HG02852 (cell line): ENCODE data around the gene RABL6.
"Not testable (repeated sequence)": the region's sequence is repeated elsewhere in the genome, so short reads cannot be mapped to it uniquely, and the experiment has no call there.

Experiments
- ATAC-seq: cut with Tn5 transposase; IDR thresholded peaks from one replicate; pipeline ENCODE4 v1.9.1; 2021; ENCODE audit warnings: mild to moderate bottlenecking, moderate library complexity; ENCODE audit not compliant: unreplicated experiment

The RABL6 gene

GRCh38 chr9:136832581-136832980, 24.8 kb downstream of the RABL6 start:
- no peak for ATAC-seq

GRCh38 chr9:136833381-136834048, 25.8 kb downstream of the RABL6 start:
- not testable (repeated sequence) for ATAC-seq

GRCh38 chr9:136835162-136835931, 27.6 kb downstream of the RABL6 start:
- ATAC-seq, result no peak

- no peak for ATAC-seq
Measured at GRCh38 chr9:136835932-136836904, 28.5 kb downstream of the RABL6 start.

- no peak for ATAC-seq
Measured at GRCh38 chr9:136837146-136837855, 29.6 kb downstream of the RABL6 start.

GRCh38 chr9:136837856-136838277, 30.1 kb downstream of the RABL6 start:
- not testable (repeated sequence) for ATAC-seq

GRCh38 chr9:136838314-136839228, 30.8 kb downstream of the RABL6 start:
- no peak for ATAC-seq

- no peak for ATAC-seq
Measured at GRCh38 chr9:136839229-136840139, 31.7 kb downstream of the RABL6 start.

GRCh38 chr9:136840140-136840876, 32.6 kb downstream of the RABL6 start:
- ATAC-seq, result no peak

- no peak for ATAC-seq
Measured at GRCh38 chr9:136840877-136841645, 33.3 kb downstream of the RABL6 start.

GRCh38 chr9:136841646-136842379, 34.1 kb downstream of the RABL6 start:
- ATAC-seq, result not testable (repeated sequence)

- peak; percentile 72 for ATAC-seq
Measured at GRCh38 chr9:136842380-136842948, 34.7 kb downstream of the RABL6 start, which contains the start of gene AJM1. TSS of gene AJM1 (plus strand) at chr9:136842478. CDS start at chr9:136844415, 1,937 bp downstream.

- not testable (repeated sequence) for ATAC-seq
Measured at GRCh38 chr9:136843159-136843800, 35.5 kb downstream of the RABL6 start.

- not testable (repeated sequence) for ATAC-seq
Measured at GRCh38 chr9:136843801-136844740, 36.3 kb downstream of the RABL6 start.
